ACC112 (cell line): ENCODE measurements around the gene ELFN2.

Source experiments
- H2AFZ ChIP-seq: fragments of 200-600 bp; sonication (generic); one replicate; pipeline ENCODE4 v1.6.0; 2017; ENCODE audit warnings: antibody characterized with exemption, low read length; ENCODE audit not compliant: unreplicated experiment
- H3K27ac ChIP-seq: fragments of 200-600 bp; sonication (generic); 2 replicates; pipeline ENCODE4 v1.5.1; 2014; ENCODE audit warnings: low read depth, mild to moderate bottlenecking, antibody characterized with exemption, low read length, moderate library complexity
- H3K27me3 ChIP-seq: fragments of 200-600 bp; sonication (generic); 2 replicates; pipeline ENCODE4 v1.6.1; 2014; ENCODE audit warnings: mild to moderate bottlenecking, antibody characterized with exemption, low read length, moderate library complexity, mixed read lengths; ENCODE audit not compliant: insufficient read depth
- H3K36me3 ChIP-seq: fragments of 200-600 bp; sonication (generic); 2 replicates; pipeline ENCODE4 v1.6.1; 2016; ENCODE audit warnings: mild to moderate bottlenecking, antibody characterized with exemption, low read length, moderate library complexity, mixed read lengths; ENCODE audit not compliant: insufficient read depth
- H3K4me1 ChIP-seq: fragments of 200-600 bp; sonication (generic); one replicate; pipeline ENCODE4 v1.6.1; 2016; ENCODE audit warnings: low read length, mixed read lengths; ENCODE audit not compliant: insufficient read depth, unreplicated experiment, control insufficient read depth
- H3K4me3 ChIP-seq: fragments of 200-600 bp; sonication (generic); 2 replicates; pipeline ENCODE4 v1.5.1; 2014; ENCODE audit warnings: mild to moderate bottlenecking, low read depth, low read length
- H3K79me2 ChIP-seq: fragments of 200-600 bp; sonication (generic); one replicate; pipeline ENCODE4 v1.6.0; 2016; ENCODE audit warnings: low read length; ENCODE audit not compliant: control insufficient read depth, unreplicated experiment, insufficient read depth

ELFN2 gene

GRCh38 chr22:37410174-37411055, 16.9 kb downstream of the ELFN2 start:
- Histone ChIP-seq H3K79me2 (no peaks in the 10 kb centered on the region), H3K36me3 (no peaks in the 10 kb centered on the region), H3K4me3 (no peak overlapping the region), H3K27ac (no peak overlapping the region), H3K4me1 (no peaks in the 10 kb centered on the region), H2AFZ (no peak overlapping the region), H3K27me3 (no peaks in the 10 kb centered on the region)

- no peaks in the 10 kb centered on the region for H3K79me2 ChIP-seq
- no peak overlapping the region for H3K27ac ChIP-seq
Observed at GRCh38 chr22:37409459-37410050, 17.7 kb downstream of the ELFN2 start.

GRCh38 chr22:37409031-37409430, 18.2 kb downstream of the ELFN2 start:
- Histone ChIP-seq H3K27me3 (no peaks in the 10 kb centered on the region), H3K4me1 (no peaks in the 10 kb centered on the region), H3K27ac (no peak overlapping the region), H2AFZ (no peak overlapping the region), H3K79me2 (no peaks in the 10 kb centered on the region), H3K36me3 (no peaks in the 10 kb centered on the region), H3K4me3 (no peak overlapping the region)

More at GRCh38 chr22:37409459-37410050, 17.7 kb downstream of the ELFN2 start:
- no peaks in the 10 kb centered on the region for H3K4me1 ChIP-seq
- no peak overlapping the region for H2AFZ ChIP-seq
- H3K27me3 ChIP-seq, result no peaks in the 10 kb centered on the region
- H3K4me3 ChIP-seq, result no peak overlapping the region
- no peaks in the 10 kb centered on the region for H3K36me3 ChIP-seq

- H3K27me3 ChIP-seq, result no peaks in the 10 kb centered on the region
- H3K79me2 ChIP-seq, result no peaks in the 10 kb centered on the region
- no peaks in the 10 kb centered on the region for H3K36me3 ChIP-seq
Observed at GRCh38 chr22:37407856-37408255, 19.4 kb downstream of the ELFN2 start.

GRCh38 chr22:37406441-37407235, 20.6 kb downstream of the ELFN2 start:
- Histone ChIP-seq H2AFZ (no peak overlapping the region), H3K4me3 (no peak overlapping the region), H3K4me1 (no peaks in the 10 kb centered on the region), H3K27ac (no peak overlapping the region), H3K79me2 (no peaks in the 10 kb centered on the region), H3K36me3 (no peaks in the 10 kb centered on the region), H3K27me3 (no peaks in the 10 kb centered on the region)

More at GRCh38 chr22:37407856-37408255, 19.4 kb downstream of the ELFN2 start:
- Histone ChIP-seq H3K27ac (no peak overlapping the region), H3K4me3 (no peak overlapping the region), H3K4me1 (no peaks in the 10 kb centered on the region), H2AFZ (no peak overlapping the region)

- no peaks in the 10 kb centered on the region for H3K27me3 ChIP-seq
- H3K79me2 ChIP-seq, result no peaks in the 10 kb centered on the region
- H3K27ac ChIP-seq, result no peak overlapping the region
- no peak overlapping the region for H2AFZ ChIP-seq
- no peaks in the 10 kb centered on the region for H3K36me3 ChIP-seq
- H3K4me1 ChIP-seq, result no peaks in the 10 kb centered on the region
- no peak overlapping the region for H3K4me3 ChIP-seq
Observed at GRCh38 chr22:37404091-37404490, 23.2 kb downstream of the ELFN2 start.

- H3K4me1 ChIP-seq, result no peaks in the 10 kb centered on the region
- H3K36me3 ChIP-seq, result no peaks in the 10 kb centered on the region
Observed at GRCh38 chr22:37403267-37403960, 23.9 kb downstream of the ELFN2 start.

GRCh38 chr22:37402184-37402506, 25.1 kb downstream of the ELFN2 start:
- no peak overlapping the region for H2AFZ ChIP-seq
- H3K4me3 ChIP-seq, result no peak overlapping the region
- H3K36me3 ChIP-seq, result no peaks in the 10 kb centered on the region
- no peak overlapping the region for H3K27ac ChIP-seq
- H3K79me2 ChIP-seq, result no peaks in the 10 kb centered on the region
- no peaks in the 10 kb centered on the region for H3K27me3 ChIP-seq
- H3K4me1 ChIP-seq, result no peaks in the 10 kb centered on the region

More at GRCh38 chr22:37403267-37403960, 23.9 kb downstream of the ELFN2 start:
- Histone ChIP-seq H3K27ac (no peak overlapping the region), H3K79me2 (no peaks in the 10 kb centered on the region), H2AFZ (no peak overlapping the region), H3K4me3 (no peak overlapping the region), H3K27me3 (no peaks in the 10 kb centered on the region)

GRCh38 chr22:37401401-37402183, 25.7 kb downstream of the ELFN2 start:
- Histone ChIP-seq H3K4me1 (no peaks in the 10 kb centered on the region), H3K27me3 (no peaks in the 10 kb centered on the region), H2AFZ (no peak overlapping the region), H3K36me3 (no peaks in the 10 kb centered on the region), H3K4me3 (no peak overlapping the region), H3K79me2 (no peaks in the 10 kb centered on the region), H3K27ac (no peak overlapping the region)

GRCh38 chr22:37400719-37401118, 26.6 kb downstream of the ELFN2 start:
- no peaks in the 10 kb centered on the region for H3K27me3 ChIP-seq
- H3K27ac ChIP-seq, result no peak overlapping the region
- H2AFZ ChIP-seq, result no peak overlapping the region
- no peak overlapping the region for H3K4me3 ChIP-seq
- no peaks in the 10 kb centered on the region for H3K79me2 ChIP-seq
- no peaks in the 10 kb centered on the region for H3K4me1 ChIP-seq
- H3K36me3 ChIP-seq, result no peaks in the 10 kb centered on the region
